HepG2 (cell line): ENCODE measurements around the gene CAPN10. TPM values are rescaled to one million over a fixed set of nuclear protein-coding genes. Genes with fewer than 3 reads are reported as not detected.

Source experiments
- ARID4A ChIP-seq: sonication (generic); formaldehyde crosslinking; IDR thresholded peaks from 2 replicates; pipeline ENCODE4 v1.5.0; 2020; ENCODE audit warnings: mild to moderate bottlenecking, missing genetic modification reagents, borderline replicate concordance
- FOXC1 ChIP-seq: sonication (generic); formaldehyde crosslinking; IDR thresholded peaks from 2 replicates; pipeline ENCODE4 v1.8.0; 2022; ENCODE audit warnings: mild to moderate bottlenecking, missing genetic modification reagents, borderline replicate concordance
- HCFC1 ChIP-seq: fragments of 150-350 bp; IDR thresholded peaks from 2 replicates; pipeline ENCODE4 v1.6.1; 2014; ENCODE audit warnings: low read depth, low read length
- HNF4A ChIP-seq: sonication (generic); formaldehyde crosslinking; IDR thresholded peaks from 2 replicates; pipeline ENCODE4 v1.4.0; 2020; ENCODE audit warnings: missing genetic modification reagents
- JARID2 ChIP-seq: sonication (generic); formaldehyde crosslinking; IDR thresholded peaks from 2 replicates; pipeline ENCODE4 v1.8.1; 2023; ENCODE audit warnings: missing genetic modification reagents, inconsistent platforms; ENCODE audit not compliant: insufficient replicate concordance
- SRSF9 ChIP-seq: fragments of 200-400 bp; formaldehyde crosslinking; IDR thresholded peaks from 2 replicates; pipeline ENCODE4 v1.6.1; 2018; ENCODE audit warnings: borderline replicate concordance, mild to moderate bottlenecking, low read depth, low read length; ENCODE audit not compliant: insufficient read depth, poor library complexity, severe bottlenecking
- TCF12 ChIP-seq, 2 experiments: fragments of 450-650 bp in 1 of 2; sonication (generic) in 1 of 2; formaldehyde crosslinking in 1 of 2; IDR thresholded peaks; 2 replicates each; pipeline versions ENCODE4 v1.6.1 to v1.8.0; 2017 to 2022; ENCODE audit warnings: antibody characterized with exemption in 1 of 2, mild to moderate bottlenecking in 1 of 2, missing genetic modification reagents in 1 of 2, moderate library complexity in 1 of 2
- YEATS2 ChIP-seq: sonication (generic); formaldehyde crosslinking; IDR thresholded peaks from 2 replicates; pipeline ENCODE4 v1.4.0; 2020; ENCODE audit warnings: missing genetic modification reagents, borderline replicate concordance
- ZBTB25 ChIP-seq: IDR thresholded peaks from 2 replicates; pipeline ENCODE4 v1.6.1; 2018; ENCODE audit warnings: missing genetic modification reagents
- ZBTB7A ChIP-seq: sonication (generic); formaldehyde crosslinking; IDR thresholded peaks from 2 replicates; pipeline ENCODE4 v1.8.0; 2022; ENCODE audit warnings: mild to moderate bottlenecking, missing genetic modification reagents
- ZNF546 ChIP-seq: sonication (generic); formaldehyde crosslinking; conservative IDR thresholded peaks from 2 replicates; pipeline ENCODE4 v1.8.1; 2023; ENCODE audit warnings: mild to moderate bottlenecking, missing genetic modification reagents
- ZNF652 ChIP-seq: IDR thresholded peaks from 2 replicates; pipeline ENCODE4 v1.6.1; 2016; ENCODE audit warnings: low read depth, borderline replicate concordance
- ZNF713 ChIP-seq: sonication (generic); formaldehyde crosslinking; IDR thresholded peaks from 2 replicates; pipeline ENCODE4 v1.4.0; 2020; ENCODE audit warnings: mild to moderate bottlenecking, missing genetic modification reagents
- ZNF784 ChIP-seq: sonication (generic); formaldehyde crosslinking; IDR thresholded peaks from 2 replicates; pipeline ENCODE4 v1.5.1; 2020; ENCODE audit warnings: missing genetic modification reagents, mild to moderate bottlenecking, borderline replicate concordance
- polyA plus RNA-seq, 8 experiments: library from polyadenylated mRNA; depleted of rRNA in 3 of 8; stranded (reverse) in 7 of 8; unstranded in 1 of 8; fragments of >200 nt; fragmentation: Illumina TruSeq in 4 of 8; extraction: Trizol in 4 of 8; gene quantifications; 2 replicates each; pipeline versions ENCODE4 v1.2.1 to v1.2.3, GENCODE V29; 2011 to 2016; ENCODE audit warnings: low read depth in 4 of 8, missing spikeins in 1 of 8, mixed read lengths in 1 of 8; ENCODE audit not compliant: insufficient read depth in 1 of 8
- total RNA-seq, 5 experiments: library from RNA; depleted of rRNA; stranded (reverse); fragments of >200 nt; fragmentation: Illumina TruSeq; extraction: Trizol; gene quantifications; 2 replicates each; pipeline ENCODE4 v1.2.3, GENCODE V29; 2016; ENCODE audit warnings: low read depth in 1 of 5
- TF ChIP-seq, protein P1 (sequence below): sonication (generic); formaldehyde crosslinking; IDR thresholded peaks from 2 replicates; pipeline ENCODE4 v1.4.0; 2020; ENCODE audit warnings: missing genetic modification reagents, mild to moderate bottlenecking, borderline replicate concordance
- TF ChIP-seq, protein P2 (sequence below): sonication (generic); formaldehyde crosslinking; IDR thresholded peaks from 2 replicates; pipeline ENCODE4 v1.4.0; 2020; ENCODE audit warnings: missing genetic modification reagents

CAPN10 gene
- total and polyA plus RNA-seq, 2 of the 13 experiments (the other 11 are each of a cell fraction or from before 2014, with no cell fraction given) = 27.6 to 32.4 TPM

GRCh38 chr2:240586198-240586918 lies at the start of gene CAPN10 (continued):
- peak; percentile 92 for TF ChIP-seq ARID4A
- peak; percentile 76; the same call in 1 of the 2 replicates for TF ChIP-seq FOXC1 (CRISPR knock-in tag)
- no peak for TF ChIP-seq ZNF652 (CRISPR knock-in tag)
- TF ChIP-seq ZNF784 (CRISPR knock-in tag) = no peak; the same call in 1 of the 2 replicates
- TF ChIP-seq JARID2 (CRISPR knock-in tag) = peak; percentile 88
- TF ChIP-seq ZNF713 = 0 out of 2 replicates have a peak, but pooled peaks have one; percentile 63
- peak; percentile 75 for TF ChIP-seq ZBTB25 (CRISPR knock-in tag)
- TF ChIP-seq, protein P1, sequence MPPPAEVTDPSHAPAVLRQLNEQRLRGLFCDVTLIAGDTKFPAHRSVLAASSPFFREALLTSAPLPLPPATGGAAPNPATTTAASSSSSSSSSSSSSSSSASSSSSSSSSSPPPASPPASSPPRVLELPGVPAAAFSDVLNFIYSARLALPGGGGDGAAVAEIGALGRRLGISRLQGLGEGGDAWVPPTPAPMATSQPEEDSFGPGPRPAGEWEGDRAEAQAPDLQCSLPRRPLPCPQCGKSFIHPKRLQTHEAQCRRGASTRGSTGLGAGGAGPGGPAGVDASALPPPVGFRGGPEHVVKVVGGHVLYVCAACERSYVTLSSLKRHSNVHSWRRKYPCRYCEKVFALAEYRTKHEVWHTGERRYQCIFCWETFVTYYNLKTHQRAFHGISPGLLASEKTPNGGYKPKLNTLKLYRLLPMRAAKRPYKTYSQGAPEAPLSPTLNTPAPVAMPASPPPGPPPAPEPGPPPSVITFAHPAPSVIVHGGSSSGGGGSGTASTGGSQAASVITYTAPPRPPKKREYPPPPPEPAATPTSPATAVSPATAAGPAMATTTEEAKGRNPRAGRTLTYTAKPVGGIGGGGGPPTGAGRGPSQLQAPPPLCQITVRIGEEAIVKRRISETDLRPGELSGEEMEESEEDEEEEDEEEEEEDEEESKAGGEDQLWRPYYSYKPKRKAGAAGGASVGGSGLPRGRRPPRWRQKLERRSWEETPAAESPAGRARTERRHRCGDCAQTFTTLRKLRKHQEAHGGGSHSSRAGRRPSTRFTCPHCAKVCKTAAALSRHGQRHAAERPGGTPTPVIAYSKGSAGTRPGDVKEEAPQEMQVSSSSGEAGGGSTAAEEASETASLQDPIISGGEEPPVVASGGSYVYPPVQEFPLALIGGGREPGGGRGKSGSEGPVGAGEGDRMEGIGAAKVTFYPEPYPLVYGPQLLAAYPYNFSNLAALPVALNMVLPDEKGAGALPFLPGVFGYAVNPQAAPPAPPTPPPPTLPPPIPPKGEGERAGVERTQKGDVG (CRISPR knock-in tag) = peak; percentile 67
- TF ChIP-seq SRSF9 = no peak
- peak; percentile 96 for TF ChIP-seq HCFC1
- TF ChIP-seq YEATS2 (CRISPR knock-in tag) = peak; percentile 94
- TF ChIP-seq HNF4A (CRISPR knock-in tag) = no peak
- TF ChIP-seq ZNF546 (CRISPR knock-in tag) = peak; percentile 84; the same call in 1 of the 2 replicates
- TF ChIP-seq, protein P2, sequence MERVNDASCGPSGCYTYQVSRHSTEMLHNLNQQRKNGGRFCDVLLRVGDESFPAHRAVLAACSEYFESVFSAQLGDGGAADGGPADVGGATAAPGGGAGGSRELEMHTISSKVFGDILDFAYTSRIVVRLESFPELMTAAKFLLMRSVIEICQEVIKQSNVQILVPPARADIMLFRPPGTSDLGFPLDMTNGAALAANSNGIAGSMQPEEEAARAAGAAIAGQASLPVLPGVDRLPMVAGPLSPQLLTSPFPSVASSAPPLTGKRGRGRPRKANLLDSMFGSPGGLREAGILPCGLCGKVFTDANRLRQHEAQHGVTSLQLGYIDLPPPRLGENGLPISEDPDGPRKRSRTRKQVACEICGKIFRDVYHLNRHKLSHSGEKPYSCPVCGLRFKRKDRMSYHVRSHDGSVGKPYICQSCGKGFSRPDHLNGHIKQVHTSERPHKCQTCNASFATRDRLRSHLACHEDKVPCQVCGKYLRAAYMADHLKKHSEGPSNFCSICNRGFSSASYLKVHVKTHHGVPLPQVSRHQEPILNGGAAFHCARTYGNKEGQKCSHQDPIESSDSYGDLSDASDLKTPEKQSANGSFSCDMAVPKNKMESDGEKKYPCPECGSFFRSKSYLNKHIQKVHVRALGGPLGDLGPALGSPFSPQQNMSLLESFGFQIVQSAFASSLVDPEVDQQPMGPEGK (CRISPR knock-in tag) = peak; percentile 41; the same call in 1 of the 2 replicates
- TF ChIP-seq ZBTB7A = no peak
- TF ChIP-seq TCF12 (IDR thresholded peaks at IDR 0.05) = no peak
- TF ChIP-seq TCF12 (CRISPR knock-in tag; IDR thresholded peaks at IDR 0.05) = peak; percentile 90
